BJ (cell line): Measurements from ENCODE around the gene LIME1. TPM values are rescaled to one million over a fixed set of nuclear protein-coding genes. Genes with fewer than 3 reads are reported as not detected.
A peak's percentile ranks its signal among the peaks of the same experiment; 100 is the strongest.

Experiments
- CTCF ChIA-PET: fragments of 350-600 bp; formaldehyde crosslinking; extraction: SDS; loops from one replicate; lab custom pipeline; 2021; ENCODE audit warnings: antibody characterized with exemption, inconsistent platforms; lab: Yijun Ruan, JAX
- POLR2A ChIA-PET: fragments of 300-600 bp; sonication (Branson Sonifier 250); formaldehyde crosslinking; extraction: SDS; loops from one replicate; lab custom pipeline; 2021; ENCODE audit warnings: antibody characterized with exemption; lab: Charles Lee
- DNase-seq: peaks from one replicate; pipeline ENCODE4 v3.0.0-alpha.2; 2011; ENCODE audit warnings: low read depth
- H3K27me3 ChIP-seq: 2 replicates; pipeline ENCODE4 v1.6.0; 2011; ENCODE audit warnings: low read length; ENCODE audit not compliant: control insufficient read depth, insufficient read depth
- H3K36me3 ChIP-seq: 2 replicates; pipeline ENCODE4 v1.5.1; 2011; ENCODE audit warnings: low read length; ENCODE audit not compliant: control insufficient read depth, insufficient read depth
- H3K4me3 ChIP-seq: 2 replicates; pipeline ENCODE4 v1.5.1; 2011; ENCODE audit warnings: low read depth, mild to moderate bottlenecking, control low read depth, low read length
- CTCF ChIP-seq: IDR thresholded peaks from 2 replicates; pipeline ENCODE4 v1.5.1; 2011; ENCODE audit warnings: low read depth, mild to moderate bottlenecking, control low read depth, inconsistent platforms, low read length, moderate library complexity; ENCODE audit not compliant: insufficient read depth
- polyA plus RNA-seq: library from polyadenylated mRNA; depleted of rRNA; stranded (reverse); fragments of >200 nt; gene quantifications from 2 replicates; pipeline ENCODE4 v1.2.3, GENCODE V29; 2011

LIME1 gene
- polyA plus RNA-seq, 1 experiment: 2.5 TPM

DNA sequence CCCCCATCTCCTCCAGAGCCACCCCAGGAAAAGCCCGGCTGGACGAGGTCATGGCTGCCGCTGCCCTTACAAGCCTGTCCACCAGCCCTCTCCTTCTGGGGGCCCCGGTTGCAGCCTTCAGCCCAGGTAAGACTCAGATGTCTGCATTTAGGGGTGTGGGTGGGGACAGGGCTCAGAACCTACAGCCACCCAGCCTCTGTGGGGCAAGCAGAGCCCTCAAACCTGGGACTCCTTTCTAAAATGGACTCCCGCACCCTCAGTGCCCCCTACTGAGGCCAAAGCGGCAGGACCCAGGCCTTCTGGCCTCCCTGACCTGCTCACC is 4.9 kb downstream of the LIME1 start:
- H3K36me3 ChIP-seq: peaks cover 13% of the 10 kb centered on the region
- no peaks in the 10 kb centered on the region for H3K27me3 ChIP-seq
- TF ChIP-seq CTCF: no peak
- CTCF ChIA-PET: interaction anchor here (1.3 to 1.6 kb wide), 3 partner anchors 45 to 296 kb away, joined by 4 to 6 read pairs (median 5); partner anchors contain the start of gene TPD52L2
- POLR2A ChIA-PET: interaction anchor here (0.6 kb wide), 2 partner anchors 83 to 199 kb away, joined by 3 to 9 read pairs; partner anchors contain the start of gene RTEL1
- peak overlapping the region; percentile 74 for H3K4me3 ChIP-seq
- no peak for DNase-seq

DNA sequence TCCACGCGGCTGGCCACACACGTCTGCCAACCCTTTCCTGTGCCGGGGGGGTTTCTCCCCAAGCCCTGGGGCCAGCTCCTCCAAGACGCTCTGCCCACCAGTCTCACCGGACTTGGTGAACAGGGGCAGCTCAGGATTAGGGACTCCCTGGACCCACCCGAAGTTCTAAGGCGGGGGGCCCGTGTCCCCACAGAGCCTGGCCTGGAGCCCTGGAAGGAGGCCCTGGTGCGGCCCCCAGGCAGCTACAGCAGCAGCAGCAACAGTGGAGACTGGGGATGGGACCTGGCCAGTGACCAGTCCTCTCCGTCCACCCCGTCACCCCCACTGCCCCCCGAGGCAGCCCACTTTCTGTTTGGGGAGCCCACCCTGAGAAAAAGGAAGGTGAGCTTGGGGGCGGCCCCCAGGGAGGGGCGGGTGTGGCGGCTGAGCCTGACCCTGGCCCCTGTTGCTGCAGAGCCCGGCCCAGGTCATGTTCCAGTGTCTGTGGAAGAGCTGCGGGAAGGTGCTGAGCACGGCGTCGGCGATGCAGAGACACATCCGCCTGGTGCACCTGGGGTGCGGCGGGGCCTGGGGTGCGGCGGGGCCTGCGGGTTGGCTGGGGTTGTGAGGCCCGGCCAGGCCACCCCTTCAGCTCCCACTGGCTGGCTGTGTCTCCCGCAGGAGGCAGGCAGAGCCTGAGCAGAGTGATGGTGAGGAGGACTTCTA is 5.4 kb downstream of the LIME1 start:
- peaks cover 11% of the 10 kb centered on the region for H3K36me3 ChIP-seq
- H3K4me3 ChIP-seq: peak overlapping the region; percentile 74
- TF ChIP-seq CTCF: no peak
- DNase-seq: no peak
- ChIA-PET POLR2A (interaction anchor here (0.6 kb wide), 2 partner anchors 83 to 200 kb away, joined by 3 to 9 read pairs; partner anchors contain the start of gene RTEL1), CTCF (interaction anchor here (1.3 to 1.6 kb wide), 3 partner anchors 45 to 295 kb away, joined by 4 to 6 read pairs (median 5); partner anchors contain the start of gene TPD52L2)
- no peaks in the 10 kb centered on the region for H3K27me3 ChIP-seq

GRCh38 chr20:63742381-63743024 is 6.0 kb downstream of the LIME1 start:
- Histone ChIP-seq H3K4me3 (no peak overlapping the region), H3K36me3 (peaks cover 11% of the 10 kb centered on the region), H3K27me3 (no peaks in the 10 kb centered on the region)
- DNase-seq: no peak
- ChIA-PET CTCF (interaction anchor here (1.0 to 1.1 kb wide), 2 partner anchors 44 to 205 kb away, joined by 3 read pairs; no protein-coding TSS in a partner anchor), POLR2A (no interaction called here)
- TF ChIP-seq CTCF: no peak

DNA sequence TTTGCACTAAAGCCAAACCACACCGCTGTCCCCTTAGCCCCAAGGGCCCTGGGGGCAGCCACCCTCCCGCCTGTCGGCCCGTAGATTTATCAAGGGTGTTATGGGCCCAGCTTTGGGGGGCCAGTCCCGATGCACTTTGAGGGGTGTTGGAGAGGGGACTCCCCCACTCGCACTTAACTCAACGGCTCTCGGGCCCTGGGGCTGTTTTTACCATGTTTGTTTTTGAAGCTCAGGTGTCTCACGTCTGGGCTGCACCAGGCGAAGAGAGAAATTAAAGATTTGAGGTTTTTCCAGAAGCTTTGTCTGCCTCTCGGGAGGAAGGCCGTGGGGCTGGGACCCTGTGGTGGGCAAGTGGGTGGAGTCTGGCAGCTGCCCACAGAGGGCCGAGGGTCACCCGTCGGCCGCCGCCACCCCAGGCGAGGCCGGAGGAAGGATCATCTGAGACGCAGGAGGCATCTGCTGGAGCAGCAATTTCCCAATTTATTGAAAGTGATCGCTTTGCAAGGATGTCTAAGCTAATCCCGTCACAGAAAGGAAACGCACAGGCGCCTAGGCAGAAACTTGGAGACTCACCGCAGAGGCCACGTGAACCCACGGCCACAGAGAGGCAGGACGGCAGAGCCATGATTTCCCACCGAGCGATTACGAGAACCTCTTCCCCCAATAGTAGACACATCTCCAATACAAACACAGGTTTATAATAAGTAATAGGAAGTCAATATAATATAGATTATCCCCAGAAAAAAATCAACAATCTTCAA is 6.9 kb downstream of the LIME1 start:
- Histone ChIP-seq H3K4me3 (no peak overlapping the region), H3K27me3 (no peaks in the 10 kb centered on the region), H3K36me3 (peaks cover 11% of the 10 kb centered on the region)
- TF ChIP-seq CTCF: no peak
- no peak for DNase-seq
- POLR2A ChIA-PET: interaction anchor here (0.7 kb wide), 1 partner anchor 86 kb away, joined by 4 read pairs; no protein-coding TSS in a partner anchor
- CTCF ChIA-PET: interaction anchor here (1.0 to 1.1 kb wide), 2 partner anchors 43 to 206 kb away, joined by 3 read pairs; no protein-coding TSS in a partner anchor
